Stimulated activated CD8-positive, alpha-beta memory T cell treated with anti-CD3 and anti-CD28 coated beads, Interleukin-4, amount 100 ng/mL, for 48 hours (primary cell): Measurements from ENCODE around the gene DUSP1.

Source experiments
- DNase-seq: peaks from one replicate; pipeline ENCODE4 v3.0.0-alpha.2; 2020

The DUSP1 gene

DNA sequence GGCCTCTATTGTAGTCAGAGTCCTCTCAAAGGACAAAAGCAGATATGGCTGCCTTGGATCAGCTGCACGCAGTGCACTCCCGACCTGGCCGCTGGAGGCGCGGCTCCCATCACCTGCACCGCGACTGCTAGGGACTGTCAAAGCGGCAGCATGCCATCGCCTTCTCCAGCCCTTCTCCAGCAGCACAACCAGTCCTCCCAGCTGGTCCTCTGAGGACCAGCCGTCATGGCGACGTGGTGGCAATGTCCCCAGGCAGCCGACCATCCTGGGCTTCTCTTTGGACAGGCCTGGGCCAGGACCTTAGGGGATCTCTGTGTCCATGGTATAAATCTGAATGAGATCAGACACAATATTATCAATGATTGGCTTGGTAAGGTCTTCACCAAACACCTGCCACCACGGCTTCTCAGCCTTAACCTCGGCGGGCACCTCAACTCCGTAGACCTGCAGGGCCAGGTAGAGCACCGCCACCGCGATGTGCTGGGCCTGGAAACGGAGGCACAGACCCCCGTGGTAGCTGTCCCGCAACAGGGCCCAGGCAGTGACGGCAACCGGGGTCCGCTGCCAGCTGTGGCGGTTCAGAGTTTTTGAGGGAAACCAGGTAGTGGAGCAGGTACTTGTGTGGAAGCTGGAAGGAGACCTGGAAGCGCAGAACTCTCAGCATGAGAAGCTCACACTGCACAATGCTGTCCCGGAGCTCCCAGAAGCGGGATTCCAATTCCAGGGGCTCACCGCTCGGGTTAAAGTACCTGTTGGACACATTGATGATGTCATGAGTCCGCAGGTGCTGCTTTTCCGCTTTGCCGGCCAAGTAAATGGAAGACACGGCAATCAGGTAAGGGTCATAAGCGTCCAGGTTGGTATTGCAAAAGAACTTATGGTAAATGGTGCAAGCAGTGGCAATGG lies 8.5 kb downstream of the DUSP1 start:
- no peak for DNase-seq

DNA sequence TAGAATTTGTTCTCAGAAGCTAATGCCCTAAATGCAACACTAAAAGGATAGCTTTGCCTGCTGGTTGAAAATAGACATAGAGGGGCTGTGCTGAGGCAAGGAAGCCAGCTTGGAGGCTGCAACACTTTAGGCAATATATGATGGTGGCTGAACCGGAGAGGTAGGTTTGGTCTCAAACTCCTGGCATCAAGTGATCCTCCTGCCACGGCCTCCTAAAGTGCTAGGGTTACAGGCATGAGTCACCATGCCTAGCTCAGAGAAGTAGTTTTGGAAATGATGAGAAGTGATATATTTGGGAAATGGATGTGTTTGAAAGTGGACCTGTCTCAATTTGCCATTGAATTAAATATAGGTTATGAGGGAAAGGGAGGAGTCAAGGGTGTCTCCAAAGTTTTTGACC lies 10.0 kb downstream of the DUSP1 start:
- no peak for DNase-seq

GRCh38 chr5:172760136-172760535 lies 10.9 kb downstream of the DUSP1 start:
- no peak for DNase-seq

DNA sequence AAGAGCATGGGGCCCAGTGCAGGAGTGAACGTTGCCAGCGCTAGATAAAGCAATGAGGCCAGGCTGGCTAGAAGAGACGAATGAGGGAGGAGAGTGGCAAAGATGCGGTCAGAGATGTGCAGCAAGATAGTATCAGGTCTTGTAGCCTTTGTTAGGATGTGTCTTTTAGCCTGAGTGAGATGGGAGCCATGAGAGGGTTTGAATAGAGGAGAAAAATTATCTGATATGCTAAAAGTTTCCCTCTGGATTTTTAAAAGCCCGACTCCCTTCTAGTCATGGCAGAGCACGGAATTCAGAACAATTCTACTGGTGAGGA lies 12.2 kb downstream of the DUSP1 start:
- DNase-seq: no peak

GRCh38 chr5:172758077-172758833 lies 12.7 kb downstream of the DUSP1 start:
- no peak for DNase-seq

DNA sequence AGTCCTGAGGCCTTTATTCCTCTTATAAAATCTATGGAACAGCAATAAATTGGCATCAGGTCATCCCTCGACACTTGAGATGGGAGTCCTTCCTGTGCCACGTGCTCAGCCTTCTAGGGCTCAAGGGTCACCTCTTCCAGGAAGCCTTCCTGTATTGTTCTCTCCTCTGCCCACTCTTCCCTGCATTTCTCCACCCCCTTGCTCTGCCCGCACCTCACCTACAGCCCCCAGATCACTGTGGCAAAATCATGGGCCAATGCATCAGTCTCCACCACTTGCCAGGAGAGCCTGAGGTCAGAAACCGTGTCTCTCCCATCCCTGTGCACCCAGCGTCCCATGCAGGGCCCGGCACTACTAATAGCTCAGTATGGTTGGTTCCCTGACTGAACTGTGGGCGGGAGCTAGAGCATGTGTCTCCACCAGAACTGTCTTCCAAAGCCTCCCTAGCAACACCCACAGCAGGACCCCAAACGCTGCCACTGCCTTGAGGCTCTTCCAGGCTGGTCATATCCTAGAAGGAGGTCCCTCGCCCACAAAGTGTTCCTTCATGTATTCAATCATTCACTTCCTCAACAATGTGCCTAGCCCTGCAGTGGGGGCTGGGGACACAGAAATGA lies 13.5 kb downstream of the DUSP1 start:
- no peak for DNase-seq

- DNase-seq: no peak
Measured at GRCh38 chr5:172756764-172757393, 14.1 kb downstream of the DUSP1 start.

GRCh38 chr5:172754596-172755356 lies 16.2 kb downstream of the DUSP1 start:
- no peak for DNase-seq

- DNase-seq: no peak
Measured at GRCh38 chr5:172753101-172753500, 17.9 kb downstream of the DUSP1 start.

DNA sequence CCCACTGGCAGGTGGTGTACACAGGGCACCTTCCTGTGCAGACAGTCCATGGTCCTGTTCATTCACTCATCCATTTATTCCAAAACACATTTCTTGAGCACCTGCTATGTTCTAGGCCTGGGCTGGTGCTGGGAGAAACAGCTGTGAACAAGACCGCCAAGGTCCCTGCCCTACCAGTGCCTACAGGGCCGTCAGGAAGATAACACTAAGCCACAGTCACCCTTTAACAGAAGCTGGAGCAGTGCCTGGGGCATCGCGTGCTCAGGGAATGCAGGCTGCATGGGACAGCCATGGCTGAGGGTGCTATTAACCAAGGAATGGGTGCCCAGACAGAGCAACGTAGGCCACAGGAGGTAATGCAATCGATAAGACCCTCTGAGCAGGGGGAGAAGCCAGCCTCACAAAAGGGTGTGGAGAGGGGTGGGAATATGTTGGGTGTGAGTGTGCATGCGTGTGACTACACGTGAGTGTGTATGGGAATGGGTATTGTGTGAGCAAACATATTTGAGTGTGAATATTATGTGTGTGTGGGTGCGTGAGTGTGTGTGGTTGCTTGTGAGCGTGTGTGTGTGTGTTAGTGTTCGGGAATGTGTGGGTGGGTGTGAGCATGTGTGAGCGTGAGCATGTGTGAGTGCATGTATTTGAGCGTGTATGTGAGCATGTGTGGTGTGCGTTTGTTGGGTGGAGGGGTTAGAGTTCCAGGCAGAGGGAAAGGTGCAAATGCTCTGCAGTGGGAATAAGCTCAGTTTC lies 19.1 kb downstream of the DUSP1 start:
- no peak for DNase-seq

- no peak for DNase-seq
Measured at GRCh38 chr5:172749881-172750633, 20.9 kb downstream of the DUSP1 start.

- no peak for DNase-seq
Measured at GRCh38 chr5:172749076-172749475, 21.9 kb downstream of the DUSP1 start.

DNA sequence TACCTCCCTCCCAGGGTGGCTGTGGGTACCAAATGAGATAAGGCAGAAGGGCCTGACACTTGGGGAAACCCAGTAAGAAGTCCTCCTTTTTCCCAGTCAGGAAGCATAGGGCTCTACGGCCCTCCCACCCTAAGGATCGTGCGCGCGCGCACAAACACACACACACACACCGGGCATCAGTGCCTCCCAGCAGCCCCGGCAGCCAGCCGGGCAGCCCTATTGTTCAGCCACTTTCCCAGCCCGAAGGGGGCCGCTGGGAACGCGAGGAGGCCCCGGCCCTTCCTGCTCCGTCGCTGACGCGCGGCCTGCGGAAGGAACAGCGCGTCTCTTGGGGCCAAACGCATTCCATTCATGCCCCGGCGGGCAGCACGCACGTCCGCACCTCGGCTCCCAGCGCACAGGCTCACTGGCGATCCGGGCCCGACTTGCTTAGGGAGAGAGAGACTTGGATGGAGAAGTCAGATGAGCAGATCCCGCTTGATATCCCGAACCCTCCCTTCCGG lies 22.6 kb downstream of the DUSP1 start:
- no peak for DNase-seq

GRCh38 chr5:172747471-172747870 lies 23.5 kb downstream of the DUSP1 start:
- no peak for DNase-seq

DNA sequence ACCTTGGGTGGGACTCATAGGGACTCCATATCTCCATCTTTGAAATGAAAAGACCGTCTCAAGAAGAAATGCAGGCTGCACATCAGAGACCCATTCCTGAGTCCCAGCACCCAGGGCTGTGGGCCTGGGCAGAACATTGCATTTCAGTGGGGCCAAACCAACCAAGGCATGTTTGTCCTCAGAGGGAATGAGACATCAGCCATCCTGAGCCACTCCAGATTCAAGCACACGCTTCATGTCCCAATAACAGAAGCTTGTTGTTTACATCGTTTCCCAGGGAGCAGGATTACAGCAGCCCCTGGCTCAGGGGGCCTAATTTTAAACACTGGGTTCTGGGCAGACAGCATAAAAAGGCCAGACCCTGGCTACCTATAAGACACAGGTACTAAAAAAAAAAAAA lies 24.3 kb downstream of the DUSP1 start:
- no peak for DNase-seq

DNA sequence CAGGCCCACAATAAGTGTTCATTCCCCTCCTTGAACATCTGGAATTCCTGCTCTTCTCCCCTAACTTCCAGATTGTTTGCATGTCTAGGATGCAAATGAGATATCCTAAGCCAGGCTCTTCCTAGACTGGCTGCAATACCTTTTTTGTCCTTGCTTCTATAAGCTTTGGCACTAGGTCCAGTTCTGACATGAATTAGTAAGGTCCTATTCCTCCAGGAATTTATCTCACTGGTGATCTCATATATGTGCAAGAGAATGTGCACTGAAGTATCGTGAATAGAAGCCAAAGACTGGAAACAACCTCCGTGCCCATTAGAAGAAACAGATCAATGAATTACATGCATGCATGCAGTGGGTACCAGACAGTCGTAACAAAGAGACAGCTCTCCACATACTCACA lies 25.2 kb downstream of the DUSP1 start:
- DNase-seq: no peak

GRCh38 chr5:172745406-172745805 lies 25.6 kb downstream of the DUSP1 start:
- DNase-seq: no peak

- no peak for DNase-seq
Measured at GRCh38 chr5:172744123-172745104, 26.6 kb downstream of the DUSP1 start.

GRCh38 chr5:172743112-172743959 lies 27.7 kb downstream of the DUSP1 start:
- DNase-seq: no peak
